Dendritic cell treated with granulocyte-macrophage colony-stimulating factor and Interleukin-4, amounts not matched to agents 40 ng/mL and 50 ng/mL, for 4 days (primary cell): ENCODE measurements around the gene SLC37A1.

Experiments
- H3K27ac Mint-ChIP-seq: one replicate; pipeline ENCODE4 v1.8.0; 2022; ENCODE audit warnings: mild to moderate bottlenecking, mixed read lengths
- H3K27me3 Mint-ChIP-seq: one replicate; pipeline ENCODE4 v1.8.0; 2022; ENCODE audit warnings: mild to moderate bottlenecking, mixed read lengths
- H3K36me3 Mint-ChIP-seq: one replicate; pipeline ENCODE4 v1.8.0; 2022; ENCODE audit warnings: low read depth, mixed read lengths
- H3K4me1 Mint-ChIP-seq: one replicate; pipeline ENCODE4 v1.8.0; 2022; ENCODE audit warnings: low read depth, mixed read lengths
- H3K4me3 Mint-ChIP-seq: one replicate; pipeline ENCODE4 v1.8.0; 2022; ENCODE audit warnings: mild to moderate bottlenecking, moderate library complexity, mixed read lengths
- H3K9me3 Mint-ChIP-seq: one replicate; pipeline ENCODE4 v1.8.0; 2022; ENCODE audit warnings: mixed read lengths
- intact Hi-C: fragments of 100-400 bp; cut with micrococcal nuclease; formaldehyde crosslinking; loops from one replicate; pipeline ENCODE4 v1.15.0; 2022

Gene SLC37A1

DNA sequence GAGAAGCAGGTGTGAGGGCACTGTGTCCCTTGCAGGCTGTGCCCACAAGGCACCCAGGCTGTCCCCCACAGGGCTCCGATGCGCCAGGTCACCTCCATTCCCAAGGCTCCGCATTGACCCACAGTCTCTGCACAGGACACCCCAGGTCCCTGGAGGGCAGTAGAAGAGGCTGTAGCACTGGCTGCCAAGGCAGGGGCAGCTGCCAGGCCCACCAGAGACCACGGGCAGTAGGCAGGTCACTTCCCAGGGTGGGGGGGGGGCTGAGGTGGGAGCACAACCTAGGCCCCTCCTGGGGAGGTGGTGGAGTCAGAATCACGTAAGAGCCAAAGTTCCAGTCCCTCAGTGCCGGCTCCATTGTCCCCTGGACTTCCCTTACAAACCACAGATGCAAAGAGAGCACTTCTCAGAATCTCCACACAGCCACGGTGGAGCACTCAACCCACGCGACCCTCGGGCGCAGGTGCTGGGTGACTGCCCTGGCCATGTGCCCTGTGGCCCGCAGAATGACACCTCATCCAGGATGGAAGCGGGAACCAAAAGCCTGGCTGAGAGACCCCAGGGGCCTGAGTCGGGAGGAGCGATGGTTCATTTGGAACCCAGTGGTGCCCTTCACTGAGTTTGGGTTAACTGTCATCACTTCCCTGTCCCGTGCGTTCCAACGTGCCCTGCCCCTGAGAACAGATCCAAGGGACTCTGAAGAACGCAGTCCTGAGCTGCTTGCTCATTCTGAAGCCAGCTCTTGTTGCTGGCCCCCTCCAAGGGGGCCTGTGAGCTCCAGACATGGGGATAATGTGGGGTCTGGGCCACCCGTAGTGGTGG is 70.0 kb downstream of the SLC37A1 start:
- Mint-ChIP-seq H3K36me3 (peaks cover 11% of the 10 kb centered on the region), H3K4me1 (no peaks in the 10 kb centered on the region), H3K4me3 (no peak overlapping the region), H3K27me3 (no peaks in the 10 kb centered on the region), H3K27ac (no peak overlapping the region), H3K9me3 (no peaks in the 10 kb centered on the region)
- intact Hi-C loops, result no loop called here

DNA sequence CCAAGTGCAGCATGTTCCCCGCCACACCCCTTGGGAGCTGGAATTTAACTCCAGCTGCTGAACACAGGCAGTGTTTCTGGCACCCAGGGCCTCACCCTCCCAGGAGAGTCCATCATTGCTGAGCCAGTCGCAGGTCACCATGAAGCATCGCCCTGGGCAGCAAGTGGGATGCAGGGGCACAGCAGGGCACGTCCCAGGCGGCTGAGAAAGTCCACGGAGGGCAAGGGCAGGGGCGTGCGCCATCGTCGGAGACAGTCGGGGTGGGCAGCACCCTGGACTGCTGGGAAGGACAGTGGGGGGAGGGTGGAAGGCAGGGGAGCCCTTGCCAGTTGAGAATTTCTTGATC is 70.6 kb downstream of the SLC37A1 start:
- H3K36me3 Mint-ChIP-seq, result peaks cover 11% of the 10 kb centered on the region

DNA sequence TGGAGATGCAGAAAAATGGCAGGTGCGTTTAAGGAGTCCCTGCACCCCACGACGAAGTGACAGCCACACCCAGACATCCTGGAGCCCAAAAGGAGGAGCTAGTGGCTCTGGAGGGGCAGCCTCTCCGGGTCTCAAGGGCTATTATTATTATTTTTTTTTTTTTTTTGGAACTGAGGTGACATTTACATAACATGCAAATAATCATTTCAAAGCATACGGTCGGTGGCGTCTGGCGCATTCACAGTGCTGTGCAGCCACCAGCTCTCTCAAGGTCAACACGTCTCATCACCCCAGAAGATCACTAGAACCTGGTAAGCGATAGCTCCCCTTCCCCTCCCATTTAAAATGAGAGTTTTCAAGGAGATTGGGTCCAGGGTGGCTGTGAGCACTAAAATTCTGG is 72.2 kb downstream of the SLC37A1 start:
- Mint-ChIP-seq H3K4me1 (peaks cover 8% of the 10 kb centered on the region), H3K4me3 (no peak overlapping the region), H3K27me3 (no peaks in the 10 kb centered on the region), H3K36me3 (peaks cover under 1% of the 10 kb centered on the region), H3K27ac (no peak overlapping the region), H3K9me3 (no peaks in the 10 kb centered on the region)
- intact Hi-C loops, result no loop called here

More for the DNA sequence above, 70.6 kb downstream of the SLC37A1 start:
- Mint-ChIP-seq H3K4me3 (no peak overlapping the region), H3K4me1 (no peaks in the 10 kb centered on the region), H3K27ac (no peak overlapping the region), H3K27me3 (no peaks in the 10 kb centered on the region), H3K9me3 (no peaks in the 10 kb centered on the region)
- intact Hi-C loops, result no loop called here

DNA sequence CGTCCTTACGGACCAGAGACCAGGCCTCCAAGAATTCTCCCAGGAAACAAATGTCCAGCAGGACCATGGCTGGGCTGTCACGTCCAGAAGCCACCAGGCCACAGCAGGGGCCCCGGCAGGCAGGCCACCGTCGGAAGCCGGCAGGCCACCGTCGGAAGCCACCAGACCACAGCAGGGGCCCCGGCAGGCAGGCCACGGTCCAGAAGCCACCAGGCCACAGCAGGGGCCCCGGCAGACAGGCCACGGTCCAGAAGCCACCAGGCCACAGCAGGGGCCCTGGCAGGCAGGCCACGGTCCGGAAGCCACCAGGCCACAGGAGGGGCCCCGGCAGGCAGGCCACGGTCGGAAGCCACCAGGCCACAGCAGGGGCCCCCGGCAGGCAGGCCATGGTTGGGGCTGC is 72.8 kb downstream of the SLC37A1 start:
- Mint-ChIP-seq H3K36me3 (no peaks in the 10 kb centered on the region), H3K4me1 (peaks cover 14% of the 10 kb centered on the region), H3K9me3 (no peaks in the 10 kb centered on the region), H3K27me3 (no peaks in the 10 kb centered on the region), H3K4me3 (no peak overlapping the region), H3K27ac (no peak overlapping the region)
- intact Hi-C loops, result no loop called here

DNA sequence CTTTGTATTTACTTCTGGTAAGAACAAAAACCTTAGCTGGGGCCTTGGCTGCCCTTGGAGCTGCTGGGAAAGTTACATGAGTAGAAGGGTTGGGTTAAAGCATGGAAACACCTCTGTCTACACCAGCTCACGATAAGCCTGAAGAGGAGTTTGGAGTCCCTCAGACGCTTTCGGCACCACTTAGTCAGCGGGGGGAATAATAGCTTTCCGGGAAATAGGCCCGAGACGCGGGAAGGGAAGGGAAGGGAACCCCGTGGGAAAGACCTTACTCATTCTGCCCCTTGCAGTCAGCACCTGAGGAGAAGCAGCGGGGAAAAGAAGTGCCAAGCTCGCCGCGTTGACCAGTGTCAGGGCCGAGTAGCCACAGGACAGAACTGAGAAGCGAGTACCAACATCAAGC is 73.4 kb downstream of the SLC37A1 start:
- H3K9me3 Mint-ChIP-seq, result no peaks in the 10 kb centered on the region
- no peak overlapping the region for H3K27ac Mint-ChIP-seq
- no peak overlapping the region for H3K4me3 Mint-ChIP-seq
- H3K36me3 Mint-ChIP-seq, result no peaks in the 10 kb centered on the region
- peaks cover 14% of the 10 kb centered on the region for H3K4me1 Mint-ChIP-seq
- no peaks in the 10 kb centered on the region for H3K27me3 Mint-ChIP-seq
- intact Hi-C loops, result no loop called here

DNA sequence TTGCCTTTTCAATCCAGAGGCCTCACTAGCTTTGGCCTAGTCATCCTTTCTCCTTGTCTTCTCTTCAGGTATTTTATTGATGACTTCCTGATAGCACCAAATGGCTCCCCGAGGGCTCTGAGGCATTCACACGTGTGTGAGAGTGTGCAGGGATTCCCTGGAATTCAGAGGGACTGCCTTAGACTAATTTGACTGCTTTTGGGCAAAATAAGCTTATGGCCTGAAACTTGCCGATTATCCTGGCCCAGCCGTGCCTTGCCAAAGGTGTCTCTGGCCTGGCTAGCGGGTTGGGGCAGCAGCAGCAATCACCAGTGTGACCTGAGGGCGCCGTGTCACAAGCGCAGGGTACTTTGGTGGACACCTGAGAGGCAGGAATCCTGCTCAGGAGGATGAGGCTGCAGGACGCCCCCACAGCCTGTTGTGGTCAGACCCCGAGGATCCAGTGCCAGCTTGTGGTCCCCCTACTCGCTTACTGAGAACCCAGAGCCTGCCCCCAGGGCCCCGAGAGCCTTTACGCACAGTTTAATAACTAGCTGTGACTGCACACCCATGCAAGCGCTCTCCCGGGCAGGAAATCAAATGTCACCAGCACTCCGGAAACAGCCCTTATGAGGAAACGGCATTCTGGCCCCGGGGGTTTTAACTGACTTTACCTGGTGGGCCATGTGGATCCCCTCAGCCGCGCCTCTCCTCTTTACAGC is 76.9 kb downstream of the SLC37A1 start:
- no peak overlapping the region for H3K4me3 Mint-ChIP-seq

DNA sequence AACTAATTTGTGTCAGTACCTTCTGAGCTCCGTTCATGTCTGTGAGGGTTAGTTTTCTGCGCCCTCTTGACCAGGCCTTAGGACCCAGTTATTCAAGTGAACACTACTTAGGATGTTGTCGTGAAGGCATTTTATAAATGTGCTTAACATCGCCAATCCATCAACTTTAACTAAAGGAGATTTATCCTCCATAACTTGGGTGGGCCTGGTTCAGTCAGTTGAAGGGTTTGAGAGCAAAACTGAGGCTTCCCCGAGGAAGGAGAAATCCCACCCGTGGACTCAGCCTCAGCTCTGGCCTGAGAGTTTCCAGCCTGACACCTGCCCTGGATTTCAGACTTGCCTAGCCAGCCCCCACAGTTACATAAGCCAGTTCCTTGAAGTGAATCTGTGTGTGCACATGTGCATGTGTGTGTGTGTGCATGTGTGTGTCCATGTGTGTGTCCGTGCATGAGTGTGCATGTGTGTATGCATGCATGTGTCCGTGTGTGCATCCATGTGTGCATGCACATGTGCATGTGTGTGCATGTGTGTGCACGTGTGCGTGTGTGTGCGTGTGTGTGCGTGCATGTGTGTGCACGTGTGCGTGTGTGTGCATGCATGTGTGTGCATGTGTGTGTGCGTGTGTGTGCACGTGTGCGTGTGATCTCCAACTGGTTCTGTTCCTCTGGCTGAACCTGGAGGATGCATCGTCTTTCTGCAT is 77.7 kb downstream of the SLC37A1 start:
- H3K4me3 Mint-ChIP-seq, result no peak overlapping the region
- H3K4me1 Mint-ChIP-seq, result peaks cover 14% of the 10 kb centered on the region
- no peaks in the 10 kb centered on the region for H3K9me3 Mint-ChIP-seq
- intact Hi-C loops, result no loop called here
- H3K27ac Mint-ChIP-seq, result no peak overlapping the region
- H3K27me3 Mint-ChIP-seq, result peaks cover 10% of the 10 kb centered on the region
- no peaks in the 10 kb centered on the region for H3K36me3 Mint-ChIP-seq

More for the DNA sequence above, 76.9 kb downstream of the SLC37A1 start:
- no peaks in the 10 kb centered on the region for H3K9me3 Mint-ChIP-seq
- H3K4me1 Mint-ChIP-seq, result peaks cover 14% of the 10 kb centered on the region
- intact Hi-C loops, result no loop called here
- H3K27me3 Mint-ChIP-seq, result peaks cover 8% of the 10 kb centered on the region
- no peak overlapping the region for H3K27ac Mint-ChIP-seq
- no peaks in the 10 kb centered on the region for H3K36me3 Mint-ChIP-seq

DNA sequence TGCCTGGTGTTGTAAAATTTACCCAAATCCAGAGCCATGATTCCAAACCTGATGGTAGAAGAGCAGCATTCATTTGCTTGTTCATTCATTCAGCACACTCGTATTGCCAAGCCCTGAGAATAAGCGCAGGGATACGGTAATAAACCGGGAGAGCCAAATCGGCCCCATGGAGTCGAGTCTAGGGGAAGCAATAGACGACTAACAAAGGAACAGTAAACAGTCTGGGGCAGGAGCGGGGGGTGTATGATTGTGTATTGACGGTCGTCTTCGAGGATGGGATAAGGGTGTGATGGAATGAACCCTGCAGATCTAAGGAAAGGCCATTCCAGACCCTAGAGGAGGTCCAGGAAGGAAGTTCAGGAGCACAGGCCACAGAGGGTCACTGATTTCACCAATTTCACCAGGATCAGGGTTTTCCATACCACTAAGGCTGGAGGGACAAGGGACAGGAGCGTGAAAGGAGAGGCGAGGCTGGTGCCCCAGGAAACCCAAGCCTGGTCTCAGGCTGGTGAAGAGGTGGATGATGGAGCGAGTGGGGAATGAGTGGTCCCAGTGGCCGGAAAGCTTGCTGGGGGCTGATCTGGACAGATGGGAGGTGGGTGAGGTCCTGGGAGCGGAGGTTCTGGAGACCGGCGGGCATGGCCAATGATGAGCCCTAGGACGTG is 78.6 kb downstream of the SLC37A1 start:
- Mint-ChIP-seq H3K27me3 (peaks cover 11% of the 10 kb centered on the region), H3K36me3 (no peaks in the 10 kb centered on the region), H3K4me3 (no peak overlapping the region), H3K27ac (no peak overlapping the region), H3K9me3 (peaks cover under 1% of the 10 kb centered on the region), H3K4me1 (peaks cover 14% of the 10 kb centered on the region)
- intact Hi-C loops, result loop anchor here (2.0 kb wide), 1 partner anchor 227 kb away; no protein-coding TSS in a partner anchor

DNA sequence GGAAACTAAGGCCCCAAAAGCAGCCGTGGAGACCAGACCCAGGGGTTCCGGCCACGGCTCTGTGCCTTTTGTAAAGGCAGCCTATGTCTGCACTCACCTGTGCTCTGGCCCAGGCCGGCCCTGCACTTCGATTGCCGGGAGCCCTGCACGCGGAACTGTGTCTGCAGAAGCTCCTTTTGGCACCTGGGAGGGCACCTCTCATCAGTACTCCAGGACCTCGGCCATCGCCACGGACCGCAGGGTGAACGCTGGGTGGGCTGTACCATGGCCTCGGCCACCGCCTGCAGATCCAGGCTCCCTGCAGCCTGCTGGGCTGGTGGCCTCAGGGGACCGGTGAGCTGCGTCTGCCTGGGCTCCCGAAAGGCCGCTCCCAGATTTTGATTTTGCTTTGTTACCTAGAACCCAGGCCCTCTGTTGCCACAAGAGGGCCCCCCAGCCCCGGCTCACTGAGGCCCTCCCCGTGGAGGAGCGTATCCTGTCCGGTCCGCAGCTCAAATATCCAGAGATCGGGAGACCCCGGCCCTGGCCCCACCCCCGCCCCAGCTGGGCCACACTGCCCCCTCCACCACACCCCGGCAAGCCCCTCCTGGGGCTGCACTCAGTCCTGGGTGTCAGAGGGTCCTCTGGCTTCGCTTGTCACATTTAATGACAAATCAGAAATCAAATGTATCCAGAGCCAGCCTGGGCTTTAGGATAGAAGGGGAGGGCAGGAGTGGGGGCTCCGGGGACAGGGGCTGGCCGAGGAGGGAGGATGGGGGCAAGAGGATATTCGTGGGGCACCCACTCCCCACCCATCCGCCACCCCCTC is 79.6 kb downstream of the SLC37A1 start:
- Mint-ChIP-seq H3K4me3 (no peak overlapping the region), H3K27ac (no peak overlapping the region), H3K36me3 (no peaks in the 10 kb centered on the region), H3K9me3 (peaks cover 10% of the 10 kb centered on the region), H3K27me3 (peaks cover 11% of the 10 kb centered on the region), H3K4me1 (peaks cover 14% of the 10 kb centered on the region)
- intact Hi-C loops, result loop anchor here (2.0 kb wide), 1 partner anchor 226 kb away; no protein-coding TSS in a partner anchor

DNA sequence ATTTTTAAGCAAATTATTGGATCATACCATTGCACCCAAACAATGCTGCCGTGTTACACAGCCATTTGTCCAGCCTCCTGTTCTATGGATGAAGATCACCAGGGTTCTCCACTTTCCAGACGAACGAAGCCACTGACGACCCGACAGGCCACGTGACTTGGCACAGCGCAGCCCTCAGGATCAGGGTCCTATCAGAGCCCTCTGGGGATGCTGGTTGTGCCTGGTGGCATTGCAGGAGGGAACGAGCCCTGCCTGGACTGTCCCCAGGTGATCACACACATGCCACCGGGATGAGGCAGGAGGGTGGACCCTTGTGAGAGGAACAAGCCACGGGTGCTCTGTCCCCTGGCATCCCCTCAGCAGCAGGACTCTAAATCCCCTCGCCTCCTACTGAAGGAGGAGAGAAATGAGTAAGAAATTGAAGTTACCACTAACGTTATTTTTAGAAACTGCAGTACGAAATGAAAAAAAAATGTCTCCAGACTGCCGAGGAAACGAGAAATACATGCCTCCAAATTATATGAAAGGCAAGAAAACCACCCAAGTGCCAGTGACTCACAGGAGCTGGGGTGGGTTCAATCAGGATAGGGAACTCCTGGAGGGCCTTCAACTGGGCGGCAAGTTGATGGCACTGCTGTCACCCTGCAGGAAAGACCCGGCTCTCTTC is 81.1 kb downstream of the SLC37A1 start:
- intact Hi-C loops, result no loop called here
- Mint-ChIP-seq H3K9me3 (peaks cover 22% of the 10 kb centered on the region), H3K4me1 (peaks cover 14% of the 10 kb centered on the region), H3K27me3 (peaks cover 11% of the 10 kb centered on the region), H3K4me3 (no peak overlapping the region), H3K36me3 (no peaks in the 10 kb centered on the region), H3K27ac (no peak overlapping the region)

DNA sequence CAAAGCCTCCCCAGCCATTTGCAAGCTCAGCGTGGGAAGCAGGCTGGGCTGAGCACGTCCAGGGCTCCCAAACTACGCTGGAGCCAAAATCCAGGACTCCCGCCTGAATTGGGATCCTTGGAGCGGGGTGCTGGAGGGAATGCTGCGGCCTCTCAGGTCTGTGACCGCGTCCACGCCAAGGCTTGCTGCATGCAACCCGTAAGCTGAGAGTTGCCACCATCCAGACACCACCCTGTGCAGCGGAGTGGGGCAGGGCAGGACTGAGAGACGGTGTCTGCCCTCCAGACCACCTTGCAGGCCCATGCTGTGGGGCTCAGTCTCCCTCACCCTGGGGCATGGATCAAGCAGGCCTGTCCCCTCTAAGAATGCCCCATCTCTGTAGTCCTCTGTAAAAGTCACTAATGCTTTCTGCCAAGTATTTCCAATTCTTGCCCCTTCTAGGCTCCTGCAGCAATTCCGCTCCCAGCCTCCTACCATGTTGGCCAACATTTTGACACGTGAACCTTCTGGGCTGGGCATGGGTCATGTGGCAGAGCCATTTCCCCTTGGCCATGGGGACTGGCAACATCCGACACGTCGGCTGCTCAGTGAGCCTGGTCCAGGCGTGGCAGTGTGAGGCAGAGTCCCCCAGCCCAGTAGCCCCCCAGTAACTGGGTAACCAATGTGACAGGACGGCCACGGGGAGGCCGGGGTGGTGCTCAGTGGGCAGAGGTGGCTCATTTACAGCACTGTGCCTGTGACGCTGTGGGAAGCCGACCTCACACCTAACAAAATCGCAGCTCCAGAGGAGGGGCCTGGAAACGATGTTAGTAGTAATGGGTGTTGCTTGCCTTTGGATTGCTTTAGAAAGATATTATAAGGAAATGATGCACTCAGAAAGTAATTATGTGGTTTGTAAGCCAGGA is 81.9 kb downstream of the SLC37A1 start:
- Mint-ChIP-seq H3K4me3 (no peak overlapping the region), H3K27me3 (peaks cover 13% of the 10 kb centered on the region), H3K36me3 (no peaks in the 10 kb centered on the region), H3K4me1 (peaks cover 9% of the 10 kb centered on the region), H3K27ac (no peak overlapping the region), H3K9me3 (peaks cover 22% of the 10 kb centered on the region)
- intact Hi-C loops, result no loop called here

DNA sequence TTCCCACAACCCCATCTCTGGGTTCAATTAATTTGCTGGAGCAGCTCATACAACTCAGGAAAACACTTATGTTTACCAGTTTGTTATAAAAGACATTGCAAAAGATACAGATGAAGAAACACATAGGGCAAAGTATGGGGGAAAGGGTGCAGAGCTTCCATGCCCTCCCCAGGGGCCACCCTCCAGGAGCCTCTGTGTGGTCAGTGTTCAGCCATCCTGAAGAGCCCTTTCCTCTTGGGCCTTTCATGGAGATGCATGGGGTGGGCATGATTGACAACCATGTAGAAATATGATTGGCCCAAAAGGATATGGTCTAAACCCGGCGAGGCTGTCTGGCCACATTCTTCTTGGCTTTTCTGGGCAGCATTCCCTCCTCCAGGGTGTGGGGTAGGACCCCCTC is 83.0 kb downstream of the SLC37A1 start:
- Mint-ChIP-seq H3K4me3 (no peak overlapping the region), H3K36me3 (no peaks in the 10 kb centered on the region), H3K9me3 (peaks cover 22% of the 10 kb centered on the region), H3K27ac (no peak overlapping the region), H3K27me3 (peaks cover 13% of the 10 kb centered on the region), H3K4me1 (no peaks in the 10 kb centered on the region)
- intact Hi-C loops, result no loop called here
